HCT116 (cell line): ENCODE results near the gene C11orf68.

Source experiments
- CBX3 ChIP-seq: IDR thresholded peaks from 2 replicates; pipeline ENCODE4 v1.6.1; 2012; ENCODE audit warnings: low read depth
- CEBPB ChIP-seq: IDR thresholded peaks from 2 replicates; pipeline ENCODE4 v1.6.1; 2012; ENCODE audit warnings: low read depth
- CTCF ChIP-seq, 3 experiments: fragments of 200-600 bp in 1 of 3; sonication (generic) in 1 of 3; IDR thresholded peaks in 2 of 3; conservative IDR thresholded peaks in 1 of 3; 2 replicates each; pipeline ENCODE4 v1.5.1; 2012 to 2017; ENCODE audit warnings: low read depth in 2 of 3, low read length in 2 of 3, antibody characterized with exemption in 1 of 3, borderline replicate concordance in 1 of 3, control low read depth in 1 of 3, mild to moderate bottlenecking in 1 of 3, mixed read lengths in 1 of 3, mixed run types in 1 of 3, moderate library complexity in 1 of 3; ENCODE audit not compliant: insufficient read depth in 1 of 3
- EZH2 ChIP-seq: fragments of 200-600 bp; sonication (generic); IDR thresholded peaks from 2 replicates; pipeline ENCODE4 v1.6.1; 2017; ENCODE audit warnings: antibody characterized with exemption, mixed run types
- JUND ChIP-seq: IDR thresholded peaks from 2 replicates; pipeline ENCODE4 v1.6.1; 2012
- POLR2A ChIP-seq: IDR thresholded peaks from 2 replicates; pipeline ENCODE4 v1.7.0; 2011; ENCODE audit warnings: borderline replicate concordance; ENCODE audit not compliant: insufficient read depth, insufficient read length; ENCODE audit errors: extremely low read depth
- POLR2AphosphoS5 ChIP-seq: IDR thresholded peaks from 2 replicates; pipeline ENCODE4 v1.6.1; 2011; ENCODE audit warnings: mild to moderate bottlenecking, low read depth, low read length, moderate library complexity
- SIN3A ChIP-seq: IDR thresholded peaks from 2 replicates; pipeline ENCODE4 v1.6.1; 2012; ENCODE audit warnings: low read depth
- TCF7L2 ChIP-seq: IDR thresholded peaks from 2 replicates; pipeline ENCODE4 v1.7.0; 2011; ENCODE audit warnings: borderline replicate concordance, inconsistent platforms; ENCODE audit not compliant: insufficient read depth, insufficient read length; ENCODE audit errors: extremely low read depth
- TF ChIP-seq, protein P1 (sequence below): IDR thresholded peaks from 2 replicates; pipeline ENCODE4 v1.6.1; 2012; ENCODE audit warnings: low read depth

- TF ChIP-seq CTCF (IDR thresholded peaks at IDR 0.05 in 2 of 3, conservative IDR thresholded peaks at IDR 0.05 in 1 of 3; ENCODE audit: borderline replicate concordance in 1 of 3, insufficient read depth in 1 of 3, low read depth in 2 of 3, low read length in 2 of 3) (no peak), CEBPB (no peak), EZH2 (no peak), TCF7L2 (no peak), POLR2A (no peak), POLR2AphosphoS5 (no peak), JUND (no peak), CBX3 (no peak), SIN3A (no peak)
- TF ChIP-seq, protein P1, sequence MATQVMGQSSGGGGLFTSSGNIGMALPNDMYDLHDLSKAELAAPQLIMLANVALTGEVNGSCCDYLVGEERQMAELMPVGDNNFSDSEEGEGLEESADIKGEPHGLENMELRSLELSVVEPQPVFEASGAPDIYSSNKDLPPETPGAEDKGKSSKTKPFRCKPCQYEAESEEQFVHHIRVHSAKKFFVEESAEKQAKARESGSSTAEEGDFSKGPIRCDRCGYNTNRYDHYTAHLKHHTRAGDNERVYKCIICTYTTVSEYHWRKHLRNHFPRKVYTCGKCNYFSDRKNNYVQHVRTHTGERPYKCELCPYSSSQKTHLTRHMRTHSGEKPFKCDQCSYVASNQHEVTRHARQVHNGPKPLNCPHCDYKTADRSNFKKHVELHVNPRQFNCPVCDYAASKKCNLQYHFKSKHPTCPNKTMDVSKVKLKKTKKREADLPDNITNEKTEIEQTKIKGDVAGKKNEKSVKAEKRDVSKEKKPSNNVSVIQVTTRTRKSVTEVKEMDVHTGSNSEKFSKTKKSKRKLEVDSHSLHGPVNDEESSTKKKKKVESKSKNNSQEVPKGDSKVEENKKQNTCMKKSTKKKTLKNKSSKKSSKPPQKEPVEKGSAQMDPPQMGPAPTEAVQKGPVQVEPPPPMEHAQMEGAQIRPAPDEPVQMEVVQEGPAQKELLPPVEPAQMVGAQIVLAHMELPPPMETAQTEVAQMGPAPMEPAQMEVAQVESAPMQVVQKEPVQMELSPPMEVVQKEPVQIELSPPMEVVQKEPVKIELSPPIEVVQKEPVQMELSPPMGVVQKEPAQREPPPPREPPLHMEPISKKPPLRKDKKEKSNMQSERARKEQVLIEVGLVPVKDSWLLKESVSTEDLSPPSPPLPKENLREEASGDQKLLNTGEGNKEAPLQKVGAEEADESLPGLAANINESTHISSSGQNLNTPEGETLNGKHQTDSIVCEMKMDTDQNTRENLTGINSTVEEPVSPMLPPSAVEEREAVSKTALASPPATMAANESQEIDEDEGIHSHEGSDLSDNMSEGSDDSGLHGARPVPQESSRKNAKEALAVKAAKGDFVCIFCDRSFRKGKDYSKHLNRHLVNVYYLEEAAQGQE = no peak
Measured at GRCh38 chr11:65927904-65928397, 9.1 kb upstream of the C11orf68 start.
